Choroid plexus epithelial cell (primary cell): ENCODE results near the gene SYTL3.
"Not testable (repeated sequence)": the region's sequence is repeated elsewhere in the genome, so short reads cannot be mapped to it uniquely, and the experiment has no call there.

Experiments
- DNase-seq: peaks from one replicate; pipeline ENCODE4 v3.0.0-alpha.2; 2010; ENCODE audit warnings: low read depth
- H3K4me3 ChIP-seq: 2 replicates; pipeline ENCODE4 v1.5.1; 2011; ENCODE audit warnings: low read depth, mild to moderate bottlenecking, control low read depth, low read length, moderate library complexity
- CTCF ChIP-seq: conservative IDR thresholded peaks from 2 replicates; pipeline ENCODE4 v1.5.1; 2011; ENCODE audit warnings: low read depth, mild to moderate bottlenecking, control low read depth, inconsistent platforms, low read length, moderate library complexity

SYTL3 gene

GRCh38 chr6:158686311-158686710, 36.5 kb downstream of the SYTL3 start:
- H3K4me3 ChIP-seq: no peak overlapping the region
- TF ChIP-seq CTCF: no peak

GRCh38 chr6:158686791-158687381, 37.0 kb downstream of the SYTL3 start:
- no peak for TF ChIP-seq CTCF
- no peak for DNase-seq
- H3K4me3 ChIP-seq: no peak overlapping the region

More at GRCh38 chr6:158686311-158686710, 36.5 kb downstream of the SYTL3 start:
- DNase-seq: no peak

- no peak for TF ChIP-seq CTCF
- DNase-seq: no peak
- no peak overlapping the region for H3K4me3 ChIP-seq
Measured at GRCh38 chr6:158687506-158687905, 37.7 kb downstream of the SYTL3 start.

- no peak for DNase-seq
Measured at GRCh38 chr6:158688860-158689259, 39.0 kb downstream of the SYTL3 start.

GRCh38 chr6:158694913-158695312, 45.1 kb downstream of the SYTL3 start:
- DNase-seq: no peak
- no peak for TF ChIP-seq CTCF
- H3K4me3 ChIP-seq: no peak overlapping the region

More at GRCh38 chr6:158688860-158689259, 39.0 kb downstream of the SYTL3 start:
- no peak overlapping the region for H3K4me3 ChIP-seq
- no peak for TF ChIP-seq CTCF

- no peak for DNase-seq
- no peak overlapping the region for H3K4me3 ChIP-seq
- TF ChIP-seq CTCF: no peak
Measured at GRCh38 chr6:158697811-158698210, 48.0 kb downstream of the SYTL3 start.

GRCh38 chr6:158698931-158699330, 49.1 kb downstream of the SYTL3 start:
- H3K4me3 ChIP-seq: no peak overlapping the region
- peak; percentile 43 for DNase-seq

GRCh38 chr6:158701268-158701667, 51.4 kb downstream of the SYTL3 start:
- not testable (repeated sequence) for H3K4me3 ChIP-seq, DNase-seq

More at GRCh38 chr6:158698931-158699330, 49.1 kb downstream of the SYTL3 start:
- TF ChIP-seq CTCF: no peak
